HEK293 (cell line): Measurements from ENCODE around the gene ASCL4.

Source experiments
- CTCF ChIP-seq: fragments of 450-650 bp; formaldehyde crosslinking; IDR thresholded peaks from 2 replicates; pipeline ENCODE4 v1.5.1; 2016; ENCODE audit warnings: missing biosample characterization, missing genetic modification characterization
- ZBTB10 ChIP-seq: fragments of 450-650 bp; formaldehyde crosslinking; IDR thresholded peaks from 2 replicates; pipeline ENCODE4 v1.5.1; 2016; ENCODE audit warnings: missing biosample characterization, missing genetic modification characterization
- ZBTB8A ChIP-seq: fragments of 450-650 bp; formaldehyde crosslinking; IDR thresholded peaks from 2 replicates; pipeline ENCODE4 v1.5.1; 2016; ENCODE audit warnings: missing biosample characterization, missing genetic modification characterization
- ZNF155 ChIP-seq: fragments of 450-650 bp; formaldehyde crosslinking; IDR thresholded peaks from 2 replicates; pipeline ENCODE4 v1.5.1; 2016; ENCODE audit warnings: missing biosample characterization, missing genetic modification characterization
- ZNF449 ChIP-seq: fragments of 450-650 bp; formaldehyde crosslinking; IDR thresholded peaks from 2 replicates; pipeline ENCODE4 v1.5.1; 2017; ENCODE audit warnings: missing biosample characterization, mild to moderate bottlenecking, missing genetic modification characterization, moderate library complexity
- ZNF501 ChIP-seq: fragments of 450-650 bp; formaldehyde crosslinking; IDR thresholded peaks from 2 replicates; pipeline ENCODE4 v1.5.1; 2016; ENCODE audit warnings: missing biosample characterization, missing genetic modification characterization
- ZNF654 ChIP-seq: fragments of 450-650 bp; formaldehyde crosslinking; IDR thresholded peaks from 2 replicates; pipeline ENCODE4 v1.5.1; 2016; ENCODE audit warnings: low read depth, missing biosample characterization, missing genetic modification characterization

- no peak for TF ChIP-seq ZBTB10 (tag by site-specific recombination)
- TF ChIP-seq ZNF501 (tag by site-specific recombination): no peak
- no peak for TF ChIP-seq ZNF449 (tag by site-specific recombination)
- no peak for TF ChIP-seq CTCF (tag by site-specific recombination)
- no peak for TF ChIP-seq ZBTB8A (tag by site-specific recombination)
- no peak for TF ChIP-seq ZNF155 (tag by site-specific recombination)
- TF ChIP-seq ZNF654 (tag by site-specific recombination): no peak
Observed at GRCh38 chr12:107767466-107767865, 7.0 kb upstream of the ASCL4 start.
